HUDEP-2 (cell line): ENCODE data around the gene TOP2A.
"Not testable (repeated sequence)": the region's sequence is repeated elsewhere in the genome, so short reads cannot be mapped to it uniquely, and the experiment has no call there.

ENCODE experiments used
- DNase-seq, 76 experiments: peaks; one replicate each; lab custom pipeline; 2025; ENCODE audit not compliant: unreplicated experiment in 76 of 76; lab: John Stamatoyannopoulos, UW

The TOP2A gene

GRCh38 chr17:40399185-40399584 is 18.5 kb downstream of the TOP2A start:
- DNase-seq, result peak in 25 of 76 experiments; percentile 4 to 73 (median 36)

GRCh38 chr17:40386555-40386954 is 31.1 kb downstream of the TOP2A start:
- not testable (repeated sequence) for DNase-seq

DNA sequence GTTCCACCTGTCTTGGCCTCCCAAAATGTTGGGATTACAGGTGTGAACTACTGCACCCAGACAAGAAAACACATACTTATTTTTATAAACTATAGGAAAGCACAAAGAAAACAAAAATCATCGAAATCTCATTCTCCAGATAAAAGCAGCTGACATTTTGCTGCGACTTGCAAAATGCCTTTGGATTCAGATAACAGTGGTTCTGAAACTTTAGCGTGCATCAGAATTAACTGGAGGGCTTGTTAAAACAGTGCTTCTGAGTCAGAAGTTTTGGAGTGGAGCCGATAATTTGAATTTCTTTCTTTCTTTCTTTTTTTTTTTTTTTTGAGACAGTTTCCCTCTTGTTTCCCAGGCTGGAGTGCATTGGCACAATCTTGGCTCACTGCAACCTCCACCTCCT is 35.4 kb downstream of the TOP2A start:
- DNase-seq, result no peak

- no peak for DNase-seq
These were observed 38.7 kb downstream of the TOP2A start for GRCh38 chr17:40378966-40379365.

DNA sequence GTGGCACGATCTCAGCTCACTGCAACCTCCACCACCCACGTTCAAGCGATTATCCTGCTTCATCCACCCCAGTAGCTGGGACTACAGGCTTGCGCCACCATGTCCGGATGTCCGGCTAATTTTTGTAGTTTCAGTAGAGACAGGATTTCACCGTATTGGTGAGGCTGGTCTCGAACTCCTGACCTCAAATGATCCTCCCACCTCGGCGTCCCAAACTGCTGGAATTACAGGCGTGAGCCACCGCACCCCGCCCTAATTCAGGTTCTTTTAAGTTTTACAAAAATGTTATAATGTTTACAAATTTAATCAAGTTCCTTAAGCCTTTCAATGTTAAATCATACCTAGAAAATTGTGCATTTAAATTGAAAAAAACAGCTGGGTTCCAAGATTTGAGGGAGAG is 39.9 kb downstream of the TOP2A start:
- no peak for DNase-seq

DNA sequence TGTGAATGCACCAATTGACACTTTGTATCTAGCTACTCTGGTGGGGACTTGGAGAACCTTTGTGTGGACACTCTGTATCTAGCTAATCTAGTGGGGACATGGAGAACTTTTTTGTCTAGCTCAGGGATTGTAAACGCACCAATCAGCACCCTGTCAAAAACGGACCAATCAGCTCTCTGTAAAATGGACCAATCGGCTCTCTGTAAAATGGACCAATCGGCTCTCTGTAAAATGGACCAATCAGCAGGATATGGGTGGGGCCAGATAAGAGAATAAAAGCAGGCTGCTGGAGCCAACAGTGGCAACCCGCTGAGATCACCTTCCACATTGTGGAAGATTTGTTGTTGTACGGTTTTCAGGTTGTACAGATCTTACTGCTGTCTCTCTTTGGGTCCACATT is 41.2 kb downstream of the TOP2A start:
- DNase-seq, result peak in 4 of 76 experiments; percentile 24 to 26 (median 24)

DNA sequence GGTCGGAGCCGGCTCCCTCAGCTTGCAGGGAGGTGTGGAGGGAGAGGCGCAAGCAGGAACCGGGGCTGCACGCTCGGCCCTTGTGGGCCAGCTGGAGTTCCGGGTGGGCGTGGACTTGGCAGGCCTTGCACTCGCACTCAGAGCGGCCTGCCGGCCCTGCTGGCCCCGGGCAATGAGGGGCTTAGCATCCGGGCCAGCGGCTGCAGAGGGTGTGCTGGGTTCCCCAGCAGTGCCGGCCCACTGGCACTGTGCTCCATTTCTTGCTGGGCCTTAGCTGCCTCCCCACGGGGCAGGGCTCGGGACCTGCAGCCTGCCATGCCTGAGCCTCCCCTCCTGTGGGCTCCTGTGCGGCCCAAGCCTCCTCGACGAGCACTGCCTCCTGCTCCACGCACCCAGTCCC is 41.9 kb downstream of the TOP2A start:
- not testable (repeated sequence) for DNase-seq

- DNase-seq, result no peak
These were observed 42.7 kb downstream of the TOP2A start for GRCh38 chr17:40374821-40375498.

- no peak for DNase-seq
These were observed 43.7 kb downstream of the TOP2A start for GRCh38 chr17:40373999-40374398.

DNA sequence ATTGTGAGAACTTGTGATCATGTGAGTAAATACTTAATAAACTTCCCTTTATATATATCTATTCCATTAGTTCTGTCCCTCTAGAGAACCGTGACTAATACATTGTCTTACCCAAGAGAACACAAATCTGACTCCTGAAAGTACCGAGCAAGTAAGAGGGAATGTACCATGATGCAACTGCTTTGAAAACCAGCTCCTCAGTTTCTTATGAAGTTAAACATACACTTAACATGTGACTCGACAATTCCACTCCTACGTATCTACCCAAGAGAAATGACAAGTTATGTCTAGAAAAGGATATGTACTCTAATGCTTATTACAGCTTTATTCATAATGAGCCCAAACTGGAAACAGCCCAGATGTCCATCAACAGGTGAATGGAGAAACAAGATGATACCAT is 44.4 kb downstream of the TOP2A start:
- no peak for DNase-seq

DNA sequence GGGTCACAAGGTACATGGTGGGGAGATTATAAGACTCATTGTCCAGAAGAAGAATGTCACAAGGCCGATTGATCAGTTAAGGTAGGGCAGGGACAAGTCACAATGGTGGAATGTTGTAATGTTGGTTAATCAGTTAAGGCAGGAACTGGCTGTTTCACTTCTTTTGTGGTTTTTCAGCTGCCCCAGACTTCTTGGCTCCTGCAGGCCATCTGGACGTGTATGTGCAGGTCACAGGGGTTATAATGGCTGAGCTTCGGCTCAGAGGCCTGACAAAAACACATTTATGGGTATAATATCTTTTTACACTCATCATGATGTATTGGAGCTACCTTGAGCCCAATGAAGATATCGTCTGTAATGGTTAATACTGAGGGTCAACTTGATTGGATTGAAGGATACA is 45.1 kb downstream of the TOP2A start:
- peak in 5 of 76 experiments; percentile 5 to 24 (median 21) for DNase-seq

- no peak for DNase-seq
These were observed 45.7 kb downstream of the TOP2A start for GRCh38 chr17:40372031-40372430.

DNA sequence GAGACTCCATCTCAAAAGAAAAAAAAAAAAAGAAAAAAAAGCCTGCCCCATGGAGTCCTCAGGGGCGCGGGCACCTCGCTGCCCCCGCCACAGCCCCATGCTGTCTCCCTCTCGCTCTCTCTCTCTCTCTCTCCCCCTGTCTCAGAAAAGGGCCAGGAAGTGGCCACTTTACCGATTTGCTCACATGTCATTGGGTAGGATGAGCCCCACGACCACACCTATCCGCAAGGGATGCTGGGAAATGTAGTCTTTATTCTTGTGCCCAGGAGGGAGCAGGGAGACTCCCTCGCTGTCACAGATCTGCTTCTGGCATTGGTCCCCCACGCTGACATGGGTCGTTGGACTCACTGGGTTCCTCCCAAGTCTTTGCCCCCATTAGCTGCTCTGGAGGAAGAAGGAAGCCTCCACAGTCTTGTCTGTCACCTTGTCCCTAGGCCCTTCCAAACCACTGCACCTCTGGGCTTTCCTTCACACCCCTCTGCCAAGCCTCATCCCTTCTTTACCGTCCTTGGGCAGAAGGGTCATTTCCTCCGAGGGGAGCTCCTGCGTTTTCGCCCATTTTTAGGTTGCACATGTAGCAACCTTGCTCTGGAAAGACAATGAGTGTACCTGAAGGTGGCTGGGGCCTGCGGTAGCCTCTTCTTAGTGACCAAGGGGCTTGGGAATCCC is 46.3 kb downstream of the TOP2A start:
- peak in 5 of 76 experiments; percentile 3 to 23 (median 12) for DNase-seq

GRCh38 chr17:40369923-40370322 is 47.8 kb downstream of the TOP2A start:
- no peak for DNase-seq

- not testable (repeated sequence) for DNase-seq
These were observed 50.0 kb downstream of the TOP2A start for GRCh38 chr17:40367728-40368127.

- no peak for DNase-seq
These were observed 50.7 kb downstream of the TOP2A start for GRCh38 chr17:40366861-40367518.

- no peak for DNase-seq
These were observed 51.4 kb downstream of the TOP2A start for GRCh38 chr17:40366076-40366860.

DNA sequence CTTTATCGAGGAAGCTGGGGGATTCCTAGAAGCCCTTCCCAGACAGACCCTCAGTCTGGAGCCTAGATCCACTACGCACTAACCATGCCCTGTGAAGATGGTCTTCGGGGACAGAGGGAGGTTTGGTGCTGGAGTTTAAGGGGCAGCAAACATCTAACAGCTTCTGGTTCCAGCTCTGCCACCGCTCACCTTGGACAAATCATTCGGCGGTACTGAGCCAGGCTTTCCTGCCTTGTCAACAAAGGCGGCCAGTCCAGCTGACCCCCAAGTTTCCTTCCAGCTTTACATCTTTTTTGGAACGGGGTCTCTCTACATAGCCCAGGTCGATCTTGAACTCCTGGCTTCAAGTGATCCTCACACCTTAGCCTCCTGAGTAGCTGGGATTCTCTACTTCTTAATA is 52.8 kb downstream of the TOP2A start:
- DNase-seq, result no peak

- no peak for DNase-seq
These were observed 53.4 kb downstream of the TOP2A start, which contains the start of gene GJD3 for GRCh38 chr17:40364121-40364861. Gene GJD3, minus strand, starts transcription at chr17:40364737. Its CDS starts 922 bp downstream, at chr17:40363815.
